A549 (cell line): Measurements from ENCODE around the gene RPL13. TPM values are rescaled to one million over a fixed set of nuclear protein-coding genes. Genes with fewer than 3 reads are reported as not detected.

Experiments
- ATAC-seq, 2 experiments: fragments of 200-7000 bp in 1 of 2; fragments of >200 bp in 1 of 2; cut with Nextera tagmentation in 1 of 2; cut with Tn5 transposase in 1 of 2; 3 replicates each; pipeline versions ENCODE4 v1.8.0 to v1.9.1; 2018 to 2020; ENCODE audit warnings: mild to moderate bottlenecking in 1 of 2, moderate library complexity in 1 of 2
- CTCF ChIA-PET: fragments of 300-600 bp; sonication (Branson Sonifier 250); formaldehyde crosslinking; extraction: SDS; loops from one replicate; lab custom pipeline; 2021; ENCODE audit warnings: antibody characterized with exemption, inconsistent platforms; lab: Yijun Ruan, JAX
- POLR2A ChIA-PET: fragments of 350-600 bp; formaldehyde crosslinking; extraction: SDS; loops from one replicate; lab custom pipeline; 2021; ENCODE audit warnings: antibody characterized with exemption, inconsistent platforms; lab: Yijun Ruan, JAX
- DNase-seq, 2 experiments: peaks; one replicate each; pipeline versions ENCODE4 v3.0.0 to v3.0.0-alpha.2; 2011 to 2016; ENCODE audit warnings: low read depth in 1 of 2, low spot score in 1 of 2
- FAIRE-seq: peaks from 2 replicates; lab custom pipeline; 2011; peaks lifted over from hg19 to GRCh38; lab: Jason Lieb, UNC
- H3K27ac ChIP-seq, 2 experiments: fragments of >200 bp; sonication (Bioruptor Twin); formaldehyde crosslinking; 3 replicates each; pipeline ENCODE4 v1.5.1; 2016 to 2017
- H3K4me1 ChIP-seq: fragments of >200 bp; sonication (Bioruptor Twin); formaldehyde crosslinking; 3 replicates; pipeline ENCODE4 v1.6.1; 2016
- H3K4me2 ChIP-seq: fragments of >200 bp; sonication (Bioruptor Twin); formaldehyde crosslinking; 3 replicates; pipeline ENCODE4 v1.6.1; 2016
- H3K4me3 ChIP-seq: fragments of >200 bp; sonication (Bioruptor Twin); formaldehyde crosslinking; 3 replicates; pipeline ENCODE4 v1.5.1; 2016
- H3K9me3 ChIP-seq: fragments of >200 bp; sonication (Bioruptor Twin); formaldehyde crosslinking; 3 replicates; pipeline ENCODE4 v1.6.1; 2016
- BHLHE40 ChIP-seq: IDR thresholded peaks from 2 replicates; pipeline ENCODE4 v1.6.1; 2012; ENCODE audit warnings: low read depth, low read length, inconsistent platforms
- CEBPB ChIP-seq, 2 experiments: fragments of >200 bp in 1 of 2; sonication (Bioruptor Twin) in 1 of 2; formaldehyde crosslinking in 1 of 2; IDR thresholded peaks; 2 replicates each; pipeline ENCODE4 v1.6.1; 2012 to 2016
- CHD4 ChIP-seq: fragments of 200-600 bp; sonication (generic); IDR thresholded peaks from 2 replicates; pipeline ENCODE4 v1.6.1; 2016; ENCODE audit warnings: antibody characterized with exemption, mild to moderate bottlenecking, borderline replicate concordance
- EP300 ChIP-seq, 2 experiments: fragments of >200 bp; sonication (Bioruptor Twin); formaldehyde crosslinking; IDR thresholded peaks; 2 replicates in 1 of 2; 3 replicates in 1 of 2; pipeline ENCODE4 v1.6.1; 2016 to 2017
- FOSL2 ChIP-seq, 2 experiments: fragments of 450-650 bp in 1 of 2; fragments of >200 bp in 1 of 2; sonication (Bioruptor Twin) in 1 of 2; formaldehyde crosslinking; IDR thresholded peaks; 2 replicates each; pipeline versions ENCODE4 v1.5.0 to v1.6.1; 2016 to 2020; ENCODE audit warnings: mild to moderate bottlenecking in 1 of 2, moderate library complexity in 1 of 2
- FOXS1 ChIP-seq: fragments of 250-450 bp; sonication (Bioruptor Pico); IDR thresholded peaks from 2 replicates; pipeline ENCODE4 v1.5.0; 2020; ENCODE audit warnings: mild to moderate bottlenecking, moderate library complexity
- GATA3 ChIP-seq: IDR thresholded peaks from 2 replicates; pipeline ENCODE4 v1.6.1; 2012; ENCODE audit warnings: borderline replicate concordance
- HDAC2 ChIP-seq: fragments of 200-600 bp; sonication (generic); IDR thresholded peaks from 2 replicates; pipeline ENCODE4 v1.6.1; 2016
- HEYL ChIP-seq: fragments of 250-450 bp; sonication (Bioruptor Pico); IDR thresholded peaks from 2 replicates; pipeline ENCODE4 v1.8.0; 2021; ENCODE audit warnings: mild to moderate bottlenecking, moderate library complexity
- HOXA7 ChIP-seq: fragments of 250-450 bp; sonication (Bioruptor Pico); IDR thresholded peaks from 2 replicates; pipeline ENCODE4 v1.5.0; 2020; ENCODE audit warnings: mild to moderate bottlenecking, moderate library complexity
- HOXB13 ChIP-seq: fragments of 250-450 bp; sonication (Bioruptor Pico); IDR thresholded peaks from 2 replicates; pipeline ENCODE4 v1.5.0; 2020; ENCODE audit warnings: low read depth, mild to moderate bottlenecking, moderate library complexity
- KDM1A ChIP-seq: fragments of 200-600 bp; sonication (generic); IDR thresholded peaks from 2 replicates; pipeline ENCODE4 v1.6.1; 2016; ENCODE audit warnings: low read depth, mild to moderate bottlenecking
- MAFK ChIP-seq: fragments of 450-650 bp; IDR thresholded peaks from 2 replicates; pipeline ENCODE4 v1.6.1; 2014; ENCODE audit not compliant: partially characterized antibody
- MAX ChIP-seq: IDR thresholded peaks from 2 replicates; pipeline ENCODE4 v1.6.1; 2012
- MAZ ChIP-seq: fragments of 150-350 bp; IDR thresholded peaks from 2 replicates; pipeline ENCODE4 v1.6.1; 2014; ENCODE audit warnings: antibody characterized with exemption, low read depth, low read length, borderline replicate concordance
- POLR2A ChIP-seq: IDR thresholded peaks from 2 replicates; pipeline ENCODE4 v1.6.1; 2012; ENCODE audit warnings: mild to moderate bottlenecking, low read length
- POLR2AphosphoS2 ChIP-seq: conservative IDR thresholded peaks from 2 replicates; pipeline ENCODE4 v1.6.1; 2012; ENCODE audit warnings: low read length, improper control_type of control experiment, inconsistent platforms
- REST ChIP-seq: fragments of 200-600 bp; sonication (generic); IDR thresholded peaks from 2 replicates; pipeline ENCODE4 v1.6.1; 2016; ENCODE audit warnings: antibody characterized with exemption, mild to moderate bottlenecking, moderate library complexity
- SMC3 ChIP-seq: fragments of >200 bp; sonication (Bioruptor Twin); formaldehyde crosslinking; IDR thresholded peaks from 3 replicates; pipeline ENCODE4 v1.6.1; 2018; ENCODE audit warnings: inconsistent platforms
- SREBF2 ChIP-seq: fragments of 450-650 bp; IDR thresholded peaks from 2 replicates; pipeline ENCODE4 v1.6.1; 2014; ENCODE audit warnings: mild to moderate bottlenecking, moderate library complexity
- TP53 ChIP-seq: fragments of 250-450 bp; sonication (Bioruptor Pico); IDR thresholded peaks from 2 replicates; pipeline ENCODE4 v1.5.0; 2021; ENCODE audit warnings: mild to moderate bottlenecking, moderate library complexity
- ZC3H11A ChIP-seq: fragments of 450-650 bp; IDR thresholded peaks from 2 replicates; pipeline ENCODE4 v1.6.1; 2014; ENCODE audit warnings: antibody characterized with exemption, mild to moderate bottlenecking
- ZFP36 ChIP-seq: fragments of 450-650 bp; IDR thresholded peaks from 2 replicates; pipeline ENCODE4 v1.6.1; 2014; ENCODE audit warnings: borderline replicate concordance; ENCODE audit not compliant: partially characterized antibody
- WGBS: methylation state at CpG from one replicate; pipeline ENCODE4 v1.1.6; 2017; ENCODE audit errors: missing lambda C conversion rate; 5-methylcytosine and 5-hydroxymethylcytosine counted together
- polyA plus RNA-seq, 4 experiments: library from polyadenylated mRNA; depleted of rRNA in 3 of 4; stranded (reverse); fragments of >200 nt; fragmentation: RNase III in 1 of 4; extraction: RNeasy Plus Mini Kit Qiagen cat#74134 plus additional on column Dnase treatment in 1 of 4; gene quantifications; 2 replicates in 3 of 4; 3 replicates in 1 of 4; pipeline ENCODE4 v1.2.3, GENCODE V29; 2011 to 2017
- TF ChIP-seq, protein P1 (sequence below): fragments of >200 bp; sonication (Bioruptor Twin); formaldehyde crosslinking; IDR thresholded peaks from 2 replicates; pipeline ENCODE4 v1.6.1; 2016
- TF ChIP-seq, protein P2 (sequence below): fragments of >200 bp; sonication (Bioruptor Twin); formaldehyde crosslinking; IDR thresholded peaks from 3 replicates; pipeline ENCODE4 v1.5.1; 2016
- TF ChIP-seq, protein P3 (sequence below): IDR thresholded peaks from 2 replicates; pipeline ENCODE4 v1.6.1; 2012; ENCODE audit warnings: low read depth, borderline replicate concordance

Gene RPL13
- polyA plus RNA-seq, 2 of the 4 experiments (the other 2 are of a cell fraction), result 2,911 to 3,044 TPM

GRCh38 chr16:89554343-89554742 is 6.1 kb upstream of the RPL13 start:
- FAIRE-seq (no peak), ATAC-seq (no peak)
- Histone ChIP-seq H3K4me1 (peaks cover 14% of the 10 kb centered on the region), H3K27ac (no peak overlapping the region), H3K4me3 (no peak overlapping the region), H3K9me3 (no peaks in the 10 kb centered on the region)
- POLR2A ChIA-PET, result no interaction called here
- WGBS, result 94% methylated on average over 12 of the region's 12 CpGs
- TF ChIP-seq HEYL (CRISPR knock-in tag) (no peak), HOXB13 (CRISPR knock-in tag) (no peak), SREBF2 (no peak), MAZ (no peak), SMC3 (no peak), MAX (no peak), ZFP36 (no peak), MAFK (no peak), EP300 (IDR thresholded peaks at IDR 0.05) (no peak), POLR2A (no peak)
- TF ChIP-seq, protein P1, sequence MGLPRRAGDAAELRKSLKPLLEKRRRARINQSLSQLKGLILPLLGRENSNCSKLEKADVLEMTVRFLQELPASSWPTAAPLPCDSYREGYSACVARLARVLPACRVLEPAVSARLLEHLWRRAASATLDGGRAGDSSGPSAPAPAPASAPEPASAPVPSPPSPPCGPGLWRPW, result no peak
- TF ChIP-seq, protein P2, sequence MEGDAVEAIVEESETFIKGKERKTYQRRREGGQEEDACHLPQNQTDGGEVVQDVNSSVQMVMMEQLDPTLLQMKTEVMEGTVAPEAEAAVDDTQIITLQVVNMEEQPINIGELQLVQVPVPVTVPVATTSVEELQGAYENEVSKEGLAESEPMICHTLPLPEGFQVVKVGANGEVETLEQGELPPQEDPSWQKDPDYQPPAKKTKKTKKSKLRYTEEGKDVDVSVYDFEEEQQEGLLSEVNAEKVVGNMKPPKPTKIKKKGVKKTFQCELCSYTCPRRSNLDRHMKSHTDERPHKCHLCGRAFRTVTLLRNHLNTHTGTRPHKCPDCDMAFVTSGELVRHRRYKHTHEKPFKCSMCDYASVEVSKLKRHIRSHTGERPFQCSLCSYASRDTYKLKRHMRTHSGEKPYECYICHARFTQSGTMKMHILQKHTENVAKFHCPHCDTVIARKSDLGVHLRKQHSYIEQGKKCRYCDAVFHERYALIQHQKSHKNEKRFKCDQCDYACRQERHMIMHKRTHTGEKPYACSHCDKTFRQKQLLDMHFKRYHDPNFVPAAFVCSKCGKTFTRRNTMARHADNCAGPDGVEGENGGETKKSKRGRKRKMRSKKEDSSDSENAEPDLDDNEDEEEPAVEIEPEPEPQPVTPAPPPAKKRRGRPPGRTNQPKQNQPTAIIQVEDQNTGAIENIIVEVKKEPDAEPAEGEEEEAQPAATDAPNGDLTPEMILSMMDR, result no peak
- TF ChIP-seq, all 56 proteins: peak for 0
- CTCF ChIA-PET, result no interaction called here
- no peak for DNase-seq
- H3K4me2 ChIP-seq, result no peak overlapping the region

DNA sequence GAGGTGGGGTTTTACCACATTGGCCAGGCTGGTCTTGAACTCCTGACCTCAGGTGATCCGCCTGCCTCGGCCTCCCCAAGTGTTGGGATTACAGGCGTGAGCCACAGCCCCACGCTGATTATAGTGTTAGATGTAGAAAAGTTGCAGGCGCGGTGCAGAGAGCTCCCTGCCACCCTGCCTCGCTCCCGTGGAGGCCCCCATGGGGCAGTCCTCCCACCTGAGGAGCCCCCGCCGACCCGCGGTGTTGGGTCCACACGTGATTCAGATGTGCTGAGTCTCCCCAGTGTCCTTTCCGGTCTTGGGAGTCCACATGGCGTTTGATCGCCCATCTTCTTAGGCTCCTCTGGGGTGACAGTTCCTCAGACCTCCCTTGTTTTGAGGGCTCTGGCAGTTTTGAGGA is 5.2 kb upstream of the RPL13 start:
- WGBS, result 95% methylated on average over 16 of the region's 16 CpGs
- ChIA-PET POLR2A (no interaction called here), CTCF (interaction anchor here (0.7 to 4.7 kb wide), 3 partner anchors 7 to 207 kb away, joined by 3 to 41 read pairs (median 3); no protein-coding TSS in a partner anchor)
- Histone ChIP-seq H3K4me1 (peaks cover 18% of the 10 kb centered on the region), H3K9me3 (no peaks in the 10 kb centered on the region), H3K4me2 (no peak overlapping the region), H3K27ac (no peak overlapping the region), H3K4me3 (no peak overlapping the region)
- DNase-seq, result no peak
- no peak for ATAC-seq
- no peak for TF ChIP-seq KDM1A
- TF ChIP-seq, protein P2, result no peak
- no peak for TF ChIP-seq REST
- TF ChIP-seq POLR2AphosphoS2, result no peak
- TF ChIP-seq ZC3H11A, result no peak
- no peak for TF ChIP-seq CHD4
- TF ChIP-seq HEYL (CRISPR knock-in tag), result no peak
- no peak for TF ChIP-seq ZFP36
- no peak for TF ChIP-seq FOSL2 (IDR thresholded peaks at IDR 0.05)
- no peak for TF ChIP-seq FOSL2 (CRISPR knock-in tag; IDR thresholded peaks at IDR 0.05)
- TF ChIP-seq FOXS1 (CRISPR knock-in tag), result no peak
- no peak for TF ChIP-seq CEBPB (IDR thresholded peaks at IDR 0.05)
- TF ChIP-seq HDAC2, result no peak
- no peak for TF ChIP-seq TP53
- TF ChIP-seq BHLHE40, result no peak
- TF ChIP-seq MAX, result no peak
- no peak for TF ChIP-seq HOXA7 (CRISPR knock-in tag)
- TF ChIP-seq HOXB13 (CRISPR knock-in tag), result no peak
- TF ChIP-seq GATA3, result no peak
- TF ChIP-seq, protein P3, sequence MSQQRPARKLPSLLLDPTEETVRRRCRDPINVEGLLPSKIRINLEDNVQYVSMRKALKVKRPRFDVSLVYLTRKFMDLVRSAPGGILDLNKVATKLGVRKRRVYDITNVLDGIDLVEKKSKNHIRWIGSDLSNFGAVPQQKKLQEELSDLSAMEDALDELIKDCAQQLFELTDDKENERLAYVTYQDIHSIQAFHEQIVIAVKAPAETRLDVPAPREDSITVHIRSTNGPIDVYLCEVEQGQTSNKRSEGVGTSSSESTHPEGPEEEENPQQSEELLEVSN, result no peak
- FAIRE-seq, result no peak
